Measurements from ENCODE around the gene STX19.

The STX19 gene

GRCh38 chr3:94015025-94015424 lies 13.4 kb downstream of the STX19 start:
- no peak for TF ChIP-seq CTCF (IDR thresholded peaks at IDR 0.05; ENCODE audit: low read depth, low read length, missing control alignments)
- in situ Hi-C loops (cut with HindIII; ENCODE audit: low sequenced_read_pairs) = no loop called here
- no peak for DNase-seq (ENCODE audit: low read depth)
- H3K4me3 ChIP-seq (ENCODE audit: low read depth, low read length) = no peak overlapping the region

GRCh38 chr3:94012185-94012584 lies 16.2 kb downstream of the STX19 start:
- no peak for DNase-seq (ENCODE audit: low read depth)
- TF ChIP-seq CTCF (IDR thresholded peaks at IDR 0.05; ENCODE audit: low read depth, low read length, missing control alignments) = no peak
- no peak overlapping the region for H3K4me3 ChIP-seq (ENCODE audit: low read depth, low read length)
- in situ Hi-C loops (cut with HindIII; ENCODE audit: low sequenced_read_pairs) = no loop called here

- no peak overlapping the region for H3K4me3 ChIP-seq (ENCODE audit: low read depth, low read length)
- no peak for TF ChIP-seq CTCF (IDR thresholded peaks at IDR 0.05; ENCODE audit: low read depth, low read length, missing control alignments)
- in situ Hi-C loops (cut with HindIII; ENCODE audit: low sequenced_read_pairs) = no loop called here
- DNase-seq (ENCODE audit: low read depth) = no peak
Measured at GRCh38 chr3:94011233-94011711, 17.1 kb downstream of the STX19 start.

GRCh38 chr3:94009608-94010007 lies 18.8 kb downstream of the STX19 start:
- DNase-seq (ENCODE audit: low read depth) = no peak
- no peak overlapping the region for H3K4me3 ChIP-seq (ENCODE audit: low read depth, low read length)
- TF ChIP-seq CTCF (IDR thresholded peaks at IDR 0.05; ENCODE audit: low read depth, low read length, missing control alignments) = no peak
- in situ Hi-C loops (cut with HindIII; ENCODE audit: low sequenced_read_pairs) = no loop called here

GRCh38 chr3:94008253-94008652 lies 20.1 kb downstream of the STX19 start:
- in situ Hi-C loops (cut with HindIII; ENCODE audit: low sequenced_read_pairs) = no loop called here
- no peak for DNase-seq (ENCODE audit: low read depth)
- no peak overlapping the region for H3K4me3 ChIP-seq (ENCODE audit: low read depth, low read length)
- TF ChIP-seq CTCF (IDR thresholded peaks at IDR 0.05; ENCODE audit: low read depth, low read length, missing control alignments) = no peak

- peak; percentile 73 for TF ChIP-seq CTCF (IDR thresholded peaks at IDR 0.05; ENCODE audit: low read depth, low read length, missing control alignments)
- in situ Hi-C loops (cut with HindIII; ENCODE audit: low sequenced_read_pairs) = no loop called here
- DNase-seq (ENCODE audit: low read depth) = peak; percentile 45
- no peak overlapping the region for H3K4me3 ChIP-seq (ENCODE audit: low read depth, low read length)
Measured at GRCh38 chr3:94004301-94004910, 24.0 kb downstream of the STX19 start.

Data from astrocyte of the cerebellum (primary cell).